K562 (cell line): ENCODE results near the gene ENPP7. TPM values are rescaled to one million over a fixed set of nuclear protein-coding genes. Genes with fewer than 3 reads are reported as not detected.

ENCODE experiments used
- ATAC-seq: fragments of 200-7000 bp; cut with Tn5 transposase; 3 replicates; pipeline ENCODE4 v1.9.1; 2020; ENCODE audit warnings: moderate library complexity
- BruUV-seq: library from RNA; stranded (reverse); fragments of 400-500 nt; replicated peaks from 2 replicates; lab custom pipeline; 2021; lab: Mats Ljungman, UMichigan
- CTCF ChIA-PET: fragments of 300-600 bp; formaldehyde crosslinking; extraction: SDS; loops from one replicate; lab custom pipeline; 2021; ENCODE audit warnings: low intra/inter-chr PET ratio; lab: Yijun Ruan, JAX
- POLR2A ChIA-PET: fragments of 300-600, 350-650 bp; sonication (Branson Sonifier 250); formaldehyde crosslinking; extraction: SDS; loops from one replicate; lab custom pipeline; 2021; ENCODE audit warnings: antibody characterized with exemption, inconsistent platforms; lab: Yijun Ruan, JAX
- DNase-seq, 4 experiments: peaks; one replicate each; pipeline versions ENCODE4 v3.0.0 to v3.0.0-alpha.2; 2011 to 2018; ENCODE audit warnings: low spot score in 3 of 4, mixed read lengths in 3 of 4; ENCODE audit errors: extremely low read depth in 1 of 4
- FAIRE-seq: peaks from 2 replicates; lab custom pipeline; 2011; peaks lifted over from hg19 to GRCh38; lab: Jason Lieb, UNC
- H2AFZ ChIP-seq: 2 replicates; pipeline ENCODE4 v1.6.0; 2011; ENCODE audit warnings: low read depth, low read length, control low read depth, inconsistent platforms
- H3K27ac ChIP-seq: fragments of 200-600 bp; 3 replicates; pipeline ENCODE4 v1.8.0; 2011; ENCODE audit warnings: low read depth, mild to moderate bottlenecking, control low read depth, inconsistent platforms, low read length, moderate library complexity, mixed read lengths; ENCODE audit errors: extremely low read depth
- H3K27me3 ChIP-seq, 2 experiments: fragments of 300-600 bp in 1 of 2; 2 replicates in 1 of 2; 3 replicates in 1 of 2; pipeline versions ENCODE4 v1.6.0 to v1.8.0; 2011; ENCODE audit warnings: inconsistent platforms in 2 of 2, low read length in 2 of 2, mild to moderate bottlenecking in 1 of 2, mixed read lengths in 1 of 2, moderate library complexity in 1 of 2; ENCODE audit not compliant: control insufficient read depth in 2 of 2, insufficient read depth in 2 of 2
- H3K36me3 ChIP-seq: fragments of 300-600 bp; 3 replicates; pipeline ENCODE4 v1.8.0; 2011; ENCODE audit warnings: mild to moderate bottlenecking, low read length, inconsistent platforms; ENCODE audit not compliant: control insufficient read depth, insufficient read depth
- H3K4me1 ChIP-seq, 2 experiments: fragments of 200-600 bp in 1 of 2; replicated peaks in 1 of 2; 2 replicates in 1 of 2; 3 replicates in 1 of 2; pipeline versions ENCODE4 v1.5.1 to v1.8.0; 2011; ENCODE audit warnings: inconsistent platforms in 2 of 2, low read length in 2 of 2, mild to moderate bottlenecking in 1 of 2, mixed read lengths in 1 of 2, moderate library complexity in 1 of 2; ENCODE audit not compliant: control insufficient read depth in 2 of 2, insufficient read depth in 2 of 2
- H3K4me2 ChIP-seq: 2 replicates; pipeline ENCODE4 v1.6.1; 2011; ENCODE audit warnings: low read length, control low read depth, inconsistent platforms, mixed read lengths; ENCODE audit not compliant: insufficient read depth
- H3K4me3 ChIP-seq: fragments of 200-600 bp; sonication (generic), shearing (Covaris generic); 2 replicates; pipeline ENCODE4 v1.5.1; 2016; ENCODE audit warnings: control low read depth, inconsistent platforms
- H3K79me2 ChIP-seq: fragments of 200-600 bp; 3 replicates; pipeline ENCODE4 v1.8.0; 2011; ENCODE audit warnings: low read length, inconsistent platforms; ENCODE audit not compliant: control insufficient read depth, insufficient read depth
- H3K9ac ChIP-seq, 2 experiments: 2 replicates each; pipeline versions ENCODE4 v1.6.0 to v1.6.1; 2011; ENCODE audit warnings: low read depth in 2 of 2, low read length in 2 of 2, control low read depth in 1 of 2, inconsistent platforms in 1 of 2, mild to moderate bottlenecking in 1 of 2, mixed read lengths in 1 of 2; ENCODE audit not compliant: insufficient read depth in 1 of 2
- H3K9me1 ChIP-seq: one replicate; pipeline ENCODE4 v1.6.0; 2011; ENCODE audit warnings: inconsistent platforms, mild to moderate bottlenecking, low read length, moderate library complexity; ENCODE audit not compliant: control insufficient read depth, insufficient read depth
- H3K9me3 ChIP-seq: replicated peaks from 2 replicates; pipeline ENCODE4 v1.5.1; 2011; ENCODE audit warnings: low read depth, low read length, inconsistent platforms; ENCODE audit not compliant: control insufficient read depth, insufficient read depth
- H4K20me1 ChIP-seq: replicated peaks from 2 replicates; pipeline ENCODE4 v1.6.1; 2011; ENCODE audit warnings: low read length, inconsistent platforms, mixed read lengths; ENCODE audit not compliant: control insufficient read depth, insufficient read depth
- PTBP1 ChIP-seq: fragments of 200-400 bp; formaldehyde crosslinking; IDR thresholded peaks from 2 replicates; pipeline ENCODE4 v1.6.1; 2017; ENCODE audit warnings: low read depth, low read length
- RBM14 ChIP-seq: fragments of 200-400 bp; formaldehyde crosslinking; IDR thresholded peaks from 2 replicates; pipeline ENCODE4 v1.6.1; 2018; ENCODE audit warnings: low read depth, mild to moderate bottlenecking, low read length, moderate library complexity, borderline replicate concordance; ENCODE audit not compliant: insufficient read depth
- RBM34 ChIP-seq: fragments of 200-400 bp; formaldehyde crosslinking; IDR thresholded peaks from 2 replicates; pipeline ENCODE4 v1.6.1; 2018; ENCODE audit warnings: low read length, borderline replicate concordance; ENCODE audit not compliant: insufficient read depth
- RHOXF2B ChIP-seq: fragments of 250-450 bp; sonication (Bioruptor Pico); conservative IDR thresholded peaks from 2 replicates; pipeline ENCODE4 v1.5.1; 2021
- TGIF2 ChIP-seq: sonication (generic); formaldehyde crosslinking; IDR thresholded peaks from 2 replicates; pipeline ENCODE4 v1.8.1; 2022; ENCODE audit warnings: mild to moderate bottlenecking, missing genetic modification reagents, moderate library complexity
- ZNF134 ChIP-seq: fragments of 250-450 bp; sonication (Bioruptor Pico); conservative IDR thresholded peaks from 2 replicates; pipeline ENCODE4 v1.4.0; 2020
- WGBS: fragments of 100-300 bp; shearing (Covaris generic); methylation state at CpG from one replicate; pipeline ENCODE4 v1.1.6; 2016; ENCODE audit warnings: low coverage, mixed read lengths; ENCODE audit not compliant: insufficient coverage; ENCODE audit errors: missing lambda C conversion rate; 5-methylcytosine and 5-hydroxymethylcytosine counted together
- in situ Hi-C: fragments of 300-500 bp; cut with MboI; formaldehyde crosslinking; loops from 4 replicates; pipeline ENCODE4 v1.15.0; 2018; ENCODE audit warnings: inconsistent platforms, mixed read lengths
- intact Hi-C: fragments of 100-400 bp; cut with micrococcal nuclease; formaldehyde crosslinking; loops from 2 replicates; pipeline ENCODE4 v1.14.2; 2022
- polyA plus RNA-seq, 8 experiments: library from polyadenylated mRNA; depleted of rRNA in 4 of 8; stranded (reverse) in 5 of 8; unstranded in 3 of 8; fragments of >200 nt; fragmentation: Nextera tagmentation in 2 of 8; fragmentation: Illumina TruSeq in 1 of 8; extraction: Ambion mirVana in 2 of 8; extraction: Trizol in 1 of 8; gene quantifications; 2 replicates each; pipeline versions ENCODE4 v1.2.1 to v1.2.3, GENCODE V29; 2011 to 2014; ENCODE audit warnings: inconsistent platforms in 1 of 8, missing spikeins in 1 of 8
- total RNA-seq, 7 experiments: library from RNA; depleted of rRNA in 6 of 7; stranded (reverse); fragments of >200 nt in 6 of 7; fragmentation: Illumina TruSeq in 2 of 7; extraction: Trizol in 2 of 7; gene quantifications; 2 replicates each; pipeline versions ENCODE4 v1.2.1 to v1.2.3, GENCODE V29; 2011 to 2021; ENCODE audit warnings: low replicate concordance in 1 of 7
- TF ChIP-seq, protein P1 (sequence below): sonication (generic); formaldehyde crosslinking; IDR thresholded peaks from 2 replicates; pipeline ENCODE4 v1.8.0; 2022; ENCODE audit warnings: missing genetic modification reagents, mild to moderate bottlenecking, moderate library complexity, borderline replicate concordance
- TF ChIP-seq, protein P2 (sequence below): fragments of 250-450 bp; sonication (Bioruptor Pico); IDR thresholded peaks from 2 replicates; pipeline ENCODE4 v1.4.0; 2020; ENCODE audit warnings: borderline replicate concordance
- TF ChIP-seq, protein P3 (sequence below): sonication (generic); formaldehyde crosslinking; IDR thresholded peaks from 2 replicates; pipeline ENCODE4 v1.8.1; 2023; ENCODE audit warnings: mild to moderate bottlenecking, missing genetic modification reagents
- TF ChIP-seq, protein P4 (sequence below): fragments of 450-650 bp; IDR thresholded peaks from 2 replicates; pipeline ENCODE4 v1.6.1; 2018; ENCODE audit not compliant: partially characterized antibody

The ENPP7 gene
- total and polyA plus RNA-seq, 9 of the 15 experiments (the other 6 are each of a cell fraction or from before 2014, with no cell fraction given), result not detected

DNA sequence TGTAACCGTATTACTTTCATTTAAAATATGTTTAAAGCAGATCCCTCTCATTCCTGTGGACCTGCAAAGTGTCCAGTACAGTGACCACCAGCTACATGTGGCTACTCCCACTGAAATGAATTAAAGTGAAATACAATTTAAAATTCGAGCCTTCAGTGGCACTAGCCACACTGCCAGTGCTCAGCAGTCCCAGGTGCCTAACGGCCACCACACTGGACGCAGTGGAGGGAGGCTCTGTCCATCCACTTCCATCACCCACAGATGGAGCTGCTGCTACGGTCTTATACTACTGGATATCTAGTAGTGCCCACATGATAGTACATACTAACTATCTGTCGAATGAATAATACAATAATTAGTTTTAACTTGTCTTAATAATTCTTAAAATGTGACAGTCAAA is 44.9 kb downstream of the ENPP7 start (continued):
- TF ChIP-seq, protein P1, sequence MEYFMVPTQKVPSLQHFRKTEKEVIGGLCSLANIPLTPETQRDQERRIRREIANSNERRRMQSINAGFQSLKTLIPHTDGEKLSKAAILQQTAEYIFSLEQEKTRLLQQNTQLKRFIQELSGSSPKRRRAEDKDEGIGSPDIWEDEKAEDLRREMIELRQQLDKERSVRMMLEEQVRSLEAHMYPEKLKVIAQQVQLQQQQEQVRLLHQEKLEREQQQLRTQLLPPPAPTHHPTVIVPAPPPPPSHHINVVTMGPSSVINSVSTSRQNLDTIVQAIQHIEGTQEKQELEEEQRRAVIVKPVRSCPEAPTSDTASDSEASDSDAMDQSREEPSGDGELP (CRISPR knock-in tag), result no peak
- TF ChIP-seq, protein P2, sequence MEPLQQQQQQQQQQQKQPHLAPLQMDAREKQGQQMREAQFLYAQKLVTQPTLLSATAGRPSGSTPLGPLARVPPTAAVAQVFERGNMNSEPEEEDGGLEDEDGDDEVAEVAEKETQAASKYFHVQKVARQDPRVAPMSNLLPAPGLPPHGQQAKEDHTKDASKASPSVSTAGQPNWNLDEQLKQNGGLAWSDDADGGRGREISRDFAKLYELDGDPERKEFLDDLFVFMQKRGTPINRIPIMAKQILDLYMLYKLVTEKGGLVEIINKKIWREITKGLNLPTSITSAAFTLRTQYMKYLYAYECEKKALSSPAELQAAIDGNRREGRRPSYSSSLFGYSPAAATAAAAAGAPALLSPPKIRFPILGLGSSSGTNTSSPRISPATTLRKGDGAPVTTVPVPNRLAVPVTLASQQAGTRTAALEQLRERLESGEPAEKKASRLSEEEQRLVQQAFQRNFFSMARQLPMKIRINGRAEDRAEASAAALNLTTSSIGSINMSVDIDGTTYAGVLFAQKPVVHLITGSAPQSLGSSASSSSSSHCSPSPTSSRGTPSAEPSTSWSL (CRISPR knock-in tag), result no peak
- no peak for TF ChIP-seq TGIF2 (CRISPR knock-in tag)

DNA sequence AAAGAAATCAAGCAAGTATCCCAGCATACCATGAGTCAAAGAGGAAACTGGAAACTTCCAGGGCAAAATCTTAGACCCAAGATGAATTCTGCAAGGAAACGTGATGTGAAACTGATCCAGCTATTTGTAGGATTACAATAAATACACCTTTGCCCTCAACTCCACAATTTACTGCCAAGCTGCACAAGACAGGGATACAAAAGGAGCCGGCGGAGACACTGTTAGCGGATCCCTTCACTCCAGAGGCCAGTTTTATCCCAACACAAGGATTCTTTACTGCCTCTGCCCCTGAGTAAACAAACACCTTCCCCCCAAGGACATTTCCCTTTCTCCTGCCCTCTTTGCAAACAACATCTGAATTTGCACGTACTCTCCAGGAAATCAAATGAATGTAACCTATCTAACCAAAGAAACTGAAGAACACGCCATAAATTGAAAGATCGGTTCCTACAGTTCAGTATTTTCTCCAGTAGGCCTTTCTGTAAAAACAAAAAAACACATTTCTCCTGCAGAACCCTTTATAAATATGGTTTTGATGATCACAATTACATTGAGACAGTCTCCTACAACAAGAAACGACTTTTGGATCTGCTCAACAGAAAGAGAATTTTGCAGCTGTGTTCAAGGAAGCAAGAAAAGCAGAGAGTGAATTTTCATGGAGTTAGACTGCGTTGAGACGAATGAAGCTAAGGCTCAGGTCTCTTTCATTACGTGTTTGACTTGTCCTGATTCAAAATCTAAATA is 45.8 kb downstream of the ENPP7 start:
- Histone ChIP-seq H2AFZ (peak overlapping the region; percentile 88), H3K9me1 (no peaks in the 10 kb centered on the region), H3K4me3 (peak overlapping the region; percentile 46), H3K36me3 (peaks cover 21% of the 10 kb centered on the region), H4K20me1 (no peaks in the 10 kb centered on the region), H3K27ac (peak overlapping the region; percentile 77), H3K4me2 (peak overlapping the region; percentile 75), H3K27me3 (peaks cover 0 to 2% of the 10 kb centered on the region in 2 experiments; a peak in 1 of 5 replicates), H3K9me3 (no peaks in the 10 kb centered on the region), H3K4me1 (peaks cover 23 to 32% of the 10 kb centered on the region in 2 experiments), H3K9ac (peak overlapping the region; percentile 74 to 86; a peak in 3 of 4 replicates), H3K79me2 (peaks cover 19% of the 10 kb centered on the region)
- ChIA-PET CTCF (interaction anchor here (1.5 to 2.1 kb wide), 2 partner anchors 30 to 35 kb away, joined by 8 read pairs; no protein-coding TSS in a partner anchor), POLR2A (interaction anchor here (0.6 to 1.7 kb wide), 8 partner anchors 10 to 369 kb away, joined by 3 to 11 read pairs (median 4); no protein-coding TSS in a partner anchor)
- WGBS, result 54% methylated on average over 11 of the region's 11 CpGs
- ATAC-seq (no peak), DNase-seq (no peak), FAIRE-seq (peak; percentile 69)
- BruUV-seq, result no TSS peak
- in situ Hi-C loops, result no loop called here
- intact Hi-C loops, result loop anchor here (5.0 kb wide), 1 partner anchor 34 kb away; no protein-coding TSS in a partner anchor
- TF ChIP-seq, protein P3, sequence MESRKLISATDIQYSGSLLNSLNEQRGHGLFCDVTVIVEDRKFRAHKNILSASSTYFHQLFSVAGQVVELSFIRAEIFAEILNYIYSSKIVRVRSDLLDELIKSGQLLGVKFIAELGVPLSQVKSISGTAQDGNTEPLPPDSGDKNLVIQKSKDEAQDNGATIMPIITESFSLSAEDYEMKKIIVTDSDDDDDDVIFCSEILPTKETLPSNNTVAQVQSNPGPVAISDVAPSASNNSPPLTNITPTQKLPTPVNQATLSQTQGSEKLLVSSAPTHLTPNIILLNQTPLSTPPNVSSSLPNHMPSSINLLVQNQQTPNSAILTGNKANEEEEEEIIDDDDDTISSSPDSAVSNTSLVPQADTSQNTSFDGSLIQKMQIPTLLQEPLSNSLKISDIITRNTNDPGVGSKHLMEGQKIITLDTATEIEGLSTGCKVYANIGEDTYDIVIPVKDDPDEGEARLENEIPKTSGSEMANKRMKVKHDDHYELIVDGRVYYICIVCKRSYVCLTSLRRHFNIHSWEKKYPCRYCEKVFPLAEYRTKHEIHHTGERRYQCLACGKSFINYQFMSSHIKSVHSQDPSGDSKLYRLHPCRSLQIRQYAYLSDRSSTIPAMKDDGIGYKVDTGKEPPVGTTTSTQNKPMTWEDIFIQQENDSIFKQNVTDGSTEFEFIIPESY (CRISPR knock-in tag), result peak; percentile 57; the same call in 1 of the 2 replicates
- TF ChIP-seq ZNF134 (CRISPR knock-in tag) (no peak), RBM14 (no peak), PTBP1 (no peak), RHOXF2B (no peak), RBM34 (no peak)
- TF ChIP-seq, protein P4, sequence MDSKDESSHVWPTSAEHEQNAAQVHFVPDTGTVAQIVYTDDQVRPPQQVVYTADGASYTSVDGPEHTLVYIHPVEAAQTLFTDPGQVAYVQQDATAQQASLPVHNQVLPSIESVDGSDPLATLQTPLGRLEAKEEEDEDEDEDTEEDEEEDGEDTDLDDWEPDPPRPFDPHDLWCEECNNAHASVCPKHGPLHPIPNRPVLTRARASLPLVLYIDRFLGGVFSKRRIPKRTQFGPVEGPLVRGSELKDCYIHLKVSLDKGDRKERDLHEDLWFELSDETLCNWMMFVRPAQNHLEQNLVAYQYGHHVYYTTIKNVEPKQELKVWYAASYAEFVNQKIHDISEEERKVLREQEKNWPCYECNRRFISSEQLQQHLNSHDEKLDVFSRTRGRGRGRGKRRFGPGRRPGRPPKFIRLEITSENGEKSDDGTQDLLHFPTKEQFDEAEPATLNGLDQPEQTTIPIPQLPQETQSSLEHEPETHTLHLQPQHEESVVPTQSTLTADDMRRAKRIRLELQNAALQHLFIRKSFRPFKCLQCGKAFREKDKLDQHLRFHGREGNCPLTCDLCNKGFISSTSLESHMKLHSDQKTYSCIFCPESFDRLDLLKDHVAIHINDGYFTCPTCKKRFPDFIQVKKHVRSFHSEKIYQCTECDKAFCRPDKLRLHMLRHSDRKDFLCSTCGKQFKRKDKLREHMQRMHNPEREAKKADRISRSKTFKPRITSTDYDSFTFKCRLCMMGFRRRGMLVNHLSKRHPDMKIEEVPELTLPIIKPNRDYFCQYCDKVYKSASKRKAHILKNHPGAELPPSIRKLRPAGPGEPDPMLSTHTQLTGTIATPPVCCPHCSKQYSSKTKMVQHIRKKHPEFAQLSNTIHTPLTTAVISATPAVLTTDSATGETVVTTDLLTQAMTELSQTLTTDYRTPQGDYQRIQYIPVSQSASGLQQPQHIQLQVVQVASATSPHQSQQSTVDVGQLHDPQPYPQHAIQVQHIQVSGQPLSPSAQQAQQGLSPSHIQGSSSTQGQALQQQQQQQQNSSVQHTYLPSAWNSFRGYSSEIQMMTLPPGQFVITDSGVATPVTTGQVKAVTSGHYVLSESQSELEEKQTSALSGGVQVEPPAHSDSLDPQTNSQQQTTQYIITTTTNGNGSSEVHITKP, result no peak
